NCI-H524 treated with DMSO at 0.1 percent for 48 hours (cell line): ENCODE data around the gene SMARCE1.
A peak's percentile ranks its signal among the peaks of the same experiment; 100 is the strongest.
"Not testable (repeated sequence)": the region's sequence is repeated elsewhere in the genome, so short reads cannot be mapped to it uniquely, and the experiment has no call there.

Experiments used
- DNase-seq: peaks from one replicate; lab custom pipeline; 2025; lab: John Stamatoyannopoulos, UW

The SMARCE1 gene

DNA sequence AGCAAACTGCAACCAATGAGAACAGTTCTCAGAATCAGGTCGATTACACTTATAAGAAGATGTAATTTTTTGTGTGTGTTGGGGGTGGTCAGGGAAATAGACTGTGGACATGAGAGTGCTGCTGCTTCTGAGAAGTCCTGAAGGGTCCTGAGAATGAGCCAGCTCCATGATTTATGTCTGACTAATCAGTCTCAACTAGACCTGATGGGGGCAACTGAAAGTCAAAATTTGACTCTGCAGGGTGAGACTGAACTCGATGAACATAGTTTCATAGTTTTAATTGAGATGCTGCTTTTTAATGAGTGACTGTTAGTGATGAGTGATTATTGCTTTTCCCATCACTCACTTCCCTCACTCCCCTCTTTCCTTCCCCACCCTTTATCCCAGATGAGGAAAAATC, 37.3 kb downstream of the SMARCE1 start:
- no peak for DNase-seq

DNA sequence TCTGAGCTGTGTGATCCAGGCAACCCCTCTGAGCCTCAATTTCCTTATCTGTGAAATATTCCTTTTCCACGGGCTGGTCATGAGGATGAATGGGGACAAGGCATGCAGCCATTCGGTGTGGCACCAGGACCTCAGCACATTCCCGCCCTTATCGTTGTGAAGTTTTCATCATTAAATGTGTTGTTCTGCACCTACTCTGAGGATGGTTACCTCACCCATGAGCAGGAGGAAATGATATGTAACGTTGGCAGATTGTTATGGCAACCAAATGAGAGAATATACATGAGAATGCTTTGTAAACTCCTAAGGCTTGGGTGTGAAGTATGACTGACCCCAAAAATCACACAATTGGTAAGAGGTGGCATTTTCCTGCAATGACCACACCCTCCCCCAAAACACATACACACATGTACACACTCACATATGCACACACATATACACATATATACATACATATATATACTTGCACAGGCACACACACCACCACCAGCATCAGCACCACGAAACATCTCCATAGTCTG, 39.5 kb downstream of the SMARCE1 start:
- no peak for DNase-seq

DNA sequence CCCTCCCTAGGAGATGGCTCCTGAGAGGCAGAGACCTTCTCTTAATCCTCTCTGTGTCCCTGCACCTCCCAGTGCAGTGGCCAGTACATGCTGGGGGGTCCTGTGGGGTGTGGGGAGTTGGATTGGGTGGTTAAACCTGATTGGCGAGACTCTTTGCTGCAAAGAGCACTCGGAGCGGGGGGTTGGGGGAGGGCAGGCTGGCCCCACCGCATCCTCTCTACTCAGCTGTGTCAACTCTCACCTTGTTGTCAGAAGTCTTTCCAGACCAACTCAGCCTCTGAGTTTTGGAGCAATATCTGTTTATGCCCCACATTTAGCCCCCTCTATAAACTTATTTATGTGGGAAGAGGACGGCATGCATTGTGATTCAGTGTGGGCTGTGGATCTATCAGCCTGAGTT, 40.0 kb downstream of the SMARCE1 start:
- DNase-seq = no peak

GRCh38 chr17:40606548-40607353, 40.9 kb downstream of the SMARCE1 start:
- DNase-seq = no peak

DNA sequence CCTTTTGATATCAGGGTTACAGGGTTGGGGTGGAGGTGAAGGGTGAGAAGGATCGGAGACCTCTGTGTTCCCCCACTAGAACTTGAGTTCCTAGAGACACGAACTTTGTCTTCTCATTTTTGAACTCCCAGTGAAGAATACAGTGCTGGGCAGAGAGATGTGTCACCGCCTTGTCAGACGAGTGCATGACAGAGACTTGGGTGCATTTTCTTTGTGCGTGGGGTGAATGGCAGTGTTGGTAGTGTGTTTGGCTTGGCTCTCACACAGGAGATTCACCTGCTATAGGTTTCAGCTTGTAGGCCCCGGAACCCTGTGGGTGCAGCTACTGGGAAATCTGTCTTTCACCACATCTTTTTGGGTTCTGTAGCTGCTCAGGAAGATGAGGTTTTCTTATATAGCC, 42.3 kb downstream of the SMARCE1 start:
- no peak for DNase-seq

- DNase-seq = no peak
These were observed 43.1 kb downstream of the SMARCE1 start for GRCh38 chr17:40604327-40605080.

GRCh38 chr17:40602445-40603443, 44.9 kb downstream of the SMARCE1 start:
- DNase-seq = no peak

GRCh38 chr17:40600486-40601046, 47.1 kb downstream of the SMARCE1 start:
- no peak for DNase-seq

DNA sequence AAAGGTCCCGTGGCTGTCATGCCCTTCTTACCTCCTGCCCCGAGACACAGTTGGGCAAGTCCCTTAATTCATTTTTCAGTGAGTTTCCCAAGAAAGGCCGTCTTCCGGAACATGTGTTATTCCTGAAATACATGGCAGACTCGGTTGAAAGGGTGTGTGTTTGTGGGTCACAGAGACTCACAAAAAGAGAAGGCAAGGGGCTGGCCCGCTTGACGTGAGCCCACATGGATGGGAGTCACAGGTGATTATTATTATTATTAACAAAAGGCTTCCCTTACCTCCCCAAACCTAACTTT, 48.2 kb downstream of the SMARCE1 start:
- no peak for DNase-seq

DNA sequence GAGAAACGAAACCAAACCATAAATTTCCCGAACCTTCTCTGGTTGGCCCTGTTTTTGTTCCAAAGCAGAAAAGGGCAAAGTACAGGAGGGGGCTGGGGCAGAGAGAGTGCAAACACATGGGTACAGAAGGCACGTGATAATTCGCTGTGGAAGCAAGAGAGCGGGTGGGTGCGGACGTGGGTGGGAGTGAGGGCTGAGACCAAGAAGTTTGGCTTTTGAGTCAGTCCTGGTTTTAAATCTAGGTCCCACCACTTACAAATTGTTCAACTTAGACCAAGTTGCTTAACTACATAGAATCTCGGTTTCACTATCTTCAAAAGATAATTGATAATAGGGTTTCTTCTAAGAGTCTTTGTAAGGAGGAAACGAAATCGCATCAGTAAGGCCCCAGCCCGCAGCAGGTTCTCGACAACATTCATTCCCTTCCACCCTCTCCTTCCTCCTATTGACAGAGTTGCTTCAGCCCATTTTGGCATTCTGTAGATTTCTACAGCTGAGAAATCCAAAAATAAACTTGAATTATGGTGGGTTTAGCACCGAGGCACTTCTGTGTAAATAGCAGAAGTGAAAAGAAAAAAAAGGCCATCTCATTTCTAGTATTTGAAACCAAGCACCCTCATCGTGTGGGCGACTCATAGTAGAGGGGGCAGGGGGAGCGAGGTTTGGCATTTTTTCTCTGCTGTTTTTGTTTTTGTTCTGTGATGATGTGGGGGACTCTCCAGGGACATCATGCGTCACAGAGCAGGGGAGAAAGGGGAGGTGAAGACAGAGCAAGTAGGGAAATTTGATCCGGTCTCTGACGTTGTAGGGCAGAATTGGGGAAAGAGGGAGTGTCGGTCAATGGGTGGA, 48.8 kb downstream of the SMARCE1 start:
- no peak for DNase-seq

DNA sequence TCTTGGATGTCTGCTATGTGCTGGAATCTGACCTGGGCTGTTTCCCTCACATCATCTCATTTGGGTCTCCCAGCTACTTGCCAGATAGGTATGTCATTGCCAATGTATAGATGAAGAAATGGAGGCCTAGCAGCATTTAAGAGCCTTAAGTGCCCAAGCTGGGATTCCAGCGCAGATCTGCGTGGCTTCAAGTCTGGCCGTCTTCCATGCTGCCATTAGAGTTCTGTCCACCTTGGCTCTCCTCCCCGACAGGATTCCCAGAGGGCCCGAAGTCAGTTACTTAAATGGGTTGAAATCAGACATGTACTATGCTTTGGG, 49.4 kb downstream of the SMARCE1 start:
- DNase-seq = no peak

GRCh38 chr17:40597556-40598300, 49.9 kb downstream of the SMARCE1 start:
- DNase-seq = no peak

DNA sequence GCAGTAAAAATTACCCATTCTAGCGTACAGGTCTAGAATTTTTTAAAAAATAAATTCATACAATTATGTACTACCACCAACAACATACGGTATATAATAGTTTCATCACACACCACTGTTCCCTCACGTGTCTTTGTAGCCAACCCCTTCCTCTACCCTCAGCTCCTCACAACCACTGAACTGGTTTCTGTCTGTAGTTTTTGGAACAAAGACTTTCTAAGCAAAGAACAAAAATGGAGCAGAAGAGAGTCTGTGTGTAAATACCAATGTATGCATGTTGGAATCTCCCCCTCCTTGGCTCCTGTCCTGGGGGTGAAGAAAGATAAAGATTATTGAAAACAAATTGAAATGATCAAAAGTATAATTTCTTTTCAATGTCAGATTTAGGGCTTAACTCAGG, 50.5 kb downstream of the SMARCE1 start:
- DNase-seq = no peak

DNA sequence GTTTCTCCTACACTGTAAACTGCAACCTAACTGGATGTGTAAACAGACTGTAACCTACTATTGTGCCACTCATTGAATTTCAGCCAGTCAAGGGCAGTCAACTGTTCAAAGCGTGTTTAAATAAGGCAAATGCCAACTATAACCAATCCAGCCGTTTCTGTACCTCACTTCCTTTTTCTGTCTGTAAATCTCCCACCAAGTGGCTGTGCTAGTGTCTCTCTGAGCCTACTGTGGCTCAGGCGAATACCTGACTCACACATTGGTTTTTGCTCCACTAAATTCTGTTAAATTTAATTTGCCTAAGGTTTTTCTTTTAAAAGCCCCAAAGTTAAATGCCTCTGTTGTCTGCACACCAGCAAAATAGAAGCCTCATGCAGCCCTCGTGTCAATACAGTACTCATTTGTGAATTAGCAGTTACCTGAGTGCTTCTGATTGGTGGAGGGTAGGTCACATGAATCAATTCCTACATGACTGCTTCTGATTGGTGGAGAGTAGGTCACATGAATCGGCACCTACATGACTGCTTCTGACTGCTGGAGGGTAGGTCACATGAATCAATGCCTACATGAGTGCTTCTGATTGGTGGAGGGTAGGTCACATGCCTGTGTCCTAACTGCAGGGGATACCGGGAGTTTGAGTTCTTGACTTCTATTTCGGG, 51.2 kb downstream of the SMARCE1 start:
- DNase-seq = peak; percentile 64

DNA sequence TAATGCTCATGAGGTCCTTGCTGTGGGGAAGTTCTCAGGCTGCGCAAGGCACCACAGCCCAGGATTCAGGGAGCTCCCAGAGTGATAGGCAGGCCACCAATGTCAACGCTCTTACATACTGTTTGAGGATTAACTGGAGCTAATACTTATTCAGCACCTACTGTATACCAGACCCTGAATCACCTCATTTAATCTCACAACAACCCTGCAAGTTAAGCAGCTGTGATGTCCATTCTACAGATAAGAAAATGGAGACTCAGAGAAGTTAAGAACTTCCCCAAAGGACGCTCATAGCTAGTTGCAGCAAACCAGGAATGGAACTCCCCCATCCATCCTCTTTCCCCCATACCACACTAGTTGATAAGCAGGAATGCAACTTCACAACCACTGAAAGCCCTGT, 56.9 kb downstream of the SMARCE1 start:
- no peak for DNase-seq

GRCh38 chr17:40588552-40588951, 59.1 kb downstream of the SMARCE1 start:
- no peak for DNase-seq

DNA sequence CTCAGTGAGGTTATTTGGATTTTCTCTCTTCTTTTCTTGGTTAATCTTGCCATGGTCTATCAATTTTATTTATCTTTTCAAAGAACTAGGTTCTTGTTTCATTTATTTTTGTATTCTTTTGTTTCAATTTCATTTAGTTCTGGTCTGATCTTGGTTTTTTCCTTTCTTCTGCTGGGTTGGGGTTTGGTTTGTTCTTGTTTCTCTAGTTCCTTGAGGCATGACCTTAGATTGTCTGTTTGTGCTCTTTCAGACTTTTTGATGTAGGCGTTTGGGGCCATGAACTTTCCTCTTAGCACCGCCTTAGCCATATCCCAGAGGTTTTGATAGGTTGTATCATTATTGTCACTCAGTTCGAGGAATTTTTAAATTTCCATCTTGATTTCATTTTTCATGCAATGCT, 61.4 kb downstream of the SMARCE1 start:
- not testable (repeated sequence) for DNase-seq

DNA sequence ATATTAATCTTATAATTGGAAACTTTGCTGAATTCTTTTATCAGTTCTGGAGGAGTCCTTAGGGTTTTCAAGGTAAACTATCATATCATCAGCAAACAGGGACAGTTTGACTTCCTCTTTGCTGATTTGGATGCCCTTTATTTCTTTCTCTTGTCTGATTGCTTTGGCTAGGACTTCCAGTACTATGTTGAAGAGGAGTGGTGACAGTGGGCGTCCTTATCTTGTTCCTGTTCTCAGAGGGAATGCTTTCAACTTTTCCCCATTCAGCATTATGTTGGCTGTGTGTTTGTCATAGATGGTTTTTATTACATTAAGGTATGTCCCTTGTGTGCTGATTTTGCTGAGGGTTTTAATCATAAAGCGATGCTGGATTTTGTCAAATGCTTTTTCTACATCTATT, 62.7 kb downstream of the SMARCE1 start:
- DNase-seq = not testable (repeated sequence)

DNA sequence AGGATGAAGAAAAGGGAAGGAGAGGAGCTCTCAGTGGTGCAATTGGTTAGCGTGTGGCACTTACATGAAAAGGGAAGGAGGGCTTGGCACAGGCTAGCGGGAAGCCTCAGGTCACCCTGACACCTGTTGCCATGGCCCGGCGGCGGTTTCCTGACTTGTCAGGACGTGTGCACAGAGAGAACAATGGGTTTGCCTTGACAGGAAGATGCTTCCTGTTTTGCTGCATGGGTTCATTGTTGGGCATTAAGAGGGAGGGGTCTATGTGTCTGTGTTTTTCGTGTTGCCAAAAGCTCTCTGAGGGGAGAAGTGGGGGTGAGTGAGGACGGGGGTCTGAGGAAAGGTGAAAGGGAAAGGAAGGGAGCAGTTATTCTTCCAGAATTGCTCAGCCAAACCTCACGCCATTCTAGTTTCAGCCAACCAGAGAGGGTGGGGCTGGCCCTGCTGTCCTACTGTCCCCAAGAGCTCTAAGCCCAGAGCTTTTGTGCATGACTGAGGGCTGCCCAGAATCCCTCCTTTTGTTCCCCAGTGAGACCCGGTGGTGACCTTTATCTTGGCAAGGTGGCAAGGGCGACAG, 65.2 kb downstream of the SMARCE1 start:
- no peak for DNase-seq
